Nephron progenitor cell (in vitro differentiated cells): ENCODE results near the gene EFNA2.
A peak's percentile ranks its signal among the peaks of the same experiment; 100 is the strongest.

ENCODE experiments used
- DNase-seq: peaks from one replicate; pipeline ENCODE4 v3.0.0; 2021
- H3K27ac Mint-ChIP-seq: 2 replicates; pipeline ENCODE4 v1.8.0; 2021; ENCODE audit warnings: mild to moderate bottlenecking, moderate library complexity, mixed read lengths
- H3K27me3 Mint-ChIP-seq: 2 replicates; pipeline ENCODE4 v1.8.0; 2021; ENCODE audit warnings: mild to moderate bottlenecking, low read depth, mixed read lengths; ENCODE audit not compliant: poor library complexity
- H3K36me3 Mint-ChIP-seq: 2 replicates; pipeline ENCODE4 v1.8.0; 2021; ENCODE audit warnings: low read depth, mixed read lengths
- H3K4me1 Mint-ChIP-seq: 2 replicates; pipeline ENCODE4 v1.8.0; 2021; ENCODE audit warnings: mixed read lengths
- H3K4me3 Mint-ChIP-seq: 2 replicates; pipeline ENCODE4 v1.8.0; 2021; ENCODE audit warnings: mild to moderate bottlenecking, moderate library complexity, mixed read lengths
- H3K9me3 Mint-ChIP-seq: 2 replicates; pipeline ENCODE4 v1.8.0; 2021; ENCODE audit warnings: mild to moderate bottlenecking, moderate library complexity, mixed read lengths
- CTCF ChIP-seq: fragments of 200-600 bp; sonication (generic); IDR thresholded peaks from 2 replicates; pipeline ENCODE4 v1.5.0; 2021; ENCODE audit warnings: antibody characterized with exemption

EFNA2 gene

GRCh38 chr19:1239420-1239795 lies 46.3 kb upstream of the EFNA2 start:
- Mint-ChIP-seq H3K4me1 (peaks cover 29% of the 10 kb centered on the region), H3K36me3 (no peaks in the 10 kb centered on the region), H3K27ac (no peak overlapping the region), H3K9me3 (no peaks in the 10 kb centered on the region), H3K27me3 (no peaks in the 10 kb centered on the region), H3K4me3 (peak overlapping the region; percentile 82)
- no peak for TF ChIP-seq CTCF
- no peak for DNase-seq

- peak; percentile 75 for TF ChIP-seq CTCF
- DNase-seq = peak; percentile 96
Measured at GRCh38 chr19:1239796-1240737, 45.6 kb upstream of the EFNA2 start.

GRCh38 chr19:1240925-1241324 lies 44.7 kb upstream of the EFNA2 start:
- no peaks in the 10 kb centered on the region for H3K27me3 Mint-ChIP-seq
- no peaks in the 10 kb centered on the region for H3K36me3 Mint-ChIP-seq
- H3K4me3 Mint-ChIP-seq = peak overlapping the region; percentile 78
- no peak for DNase-seq
- H3K4me1 Mint-ChIP-seq = peaks cover 34% of the 10 kb centered on the region
- no peaks in the 10 kb centered on the region for H3K9me3 Mint-ChIP-seq
- TF ChIP-seq CTCF = no peak
- no peak overlapping the region for H3K27ac Mint-ChIP-seq

More at GRCh38 chr19:1239796-1240737, 45.6 kb upstream of the EFNA2 start:
- no peaks in the 10 kb centered on the region for H3K36me3 Mint-ChIP-seq
- no peak overlapping the region for H3K27ac Mint-ChIP-seq
- H3K27me3 Mint-ChIP-seq = no peaks in the 10 kb centered on the region
- H3K4me1 Mint-ChIP-seq = peaks cover 34% of the 10 kb centered on the region
- H3K9me3 Mint-ChIP-seq = no peaks in the 10 kb centered on the region
- peak overlapping the region; percentile 82 for H3K4me3 Mint-ChIP-seq

GRCh38 chr19:1241417-1242095 lies 44.1 kb upstream of the EFNA2 start, which contains the start of gene ATP5F1D:
ATP5F1D (plus strand) TSS chr19:1241751; CDS start chr19:1241851, 100 bp downstream.
- no peak for TF ChIP-seq CTCF
- Mint-ChIP-seq H3K27ac (no peak within 1 kb of the TSS), H3K4me1 (peaks cover 36% of the 10 kb centered on the region), H3K27me3 (no peaks in the 10 kb centered on the region), H3K4me3 (peak within 1 kb of the TSS; percentile 84), H3K9me3 (no peaks in the 10 kb centered on the region), H3K36me3 (no peaks in the 10 kb centered on the region)
- DNase-seq = peak; percentile 90

GRCh38 chr19:1243768-1244692 lies 41.6 kb upstream of the EFNA2 start:
- Mint-ChIP-seq H3K27me3 (no peaks in the 10 kb centered on the region), H3K27ac (no peak overlapping the region), H3K4me1 (peaks cover 30% of the 10 kb centered on the region), H3K4me3 (peak overlapping the region; percentile 60), H3K36me3 (no peaks in the 10 kb centered on the region), H3K9me3 (no peaks in the 10 kb centered on the region)
- peak; percentile 89 for DNase-seq
- peak; percentile 87 for TF ChIP-seq CTCF
